HepG2 (cell line): ENCODE data around the gene NIT2. TPM values are rescaled to one million over a fixed set of nuclear protein-coding genes. Genes with fewer than 3 reads are reported as not detected.

Experiments used
- AGO2 ChIP-seq: fragments of 200-400 bp; formaldehyde crosslinking; optimal IDR thresholded peaks from 2 replicates; pipeline ENCODE3; 2017; ENCODE audit warnings: mild to moderate bottlenecking, low read depth, low read length, moderate library complexity
- CCAR2 ChIP-seq: fragments of 200-400 bp; formaldehyde crosslinking; optimal IDR thresholded peaks from 2 replicates; pipeline ENCODE3; 2018; ENCODE audit warnings: low read depth, mild to moderate bottlenecking, low read length, moderate library complexity
- CCDC6 ChIP-seq: sonication (generic); formaldehyde crosslinking; IDR thresholded peaks from 2 replicates; pipeline ENCODE4 v1.8.1; 2022; ENCODE audit warnings: mild to moderate bottlenecking, missing genetic modification reagents, moderate library complexity
- DPF2 ChIP-seq: sonication (generic); formaldehyde crosslinking; IDR thresholded peaks from 2 replicates; pipeline ENCODE4 v1.4.0; 2020; ENCODE audit warnings: mild to moderate bottlenecking, low read depth, missing genetic modification reagents, borderline replicate concordance
- FOXO1 ChIP-seq: sonication (generic); formaldehyde crosslinking; IDR thresholded peaks from 2 replicates; pipeline ENCODE4 v1.4.0; 2020; ENCODE audit warnings: missing genetic modification reagents
- KDM5B ChIP-seq: sonication (generic); formaldehyde crosslinking; IDR thresholded peaks from 2 replicates; pipeline ENCODE4 v1.4.0; 2020; ENCODE audit warnings: missing genetic modification reagents, mild to moderate bottlenecking, borderline replicate concordance
- LRRFIP1 ChIP-seq: sonication (generic); formaldehyde crosslinking; conservative IDR thresholded peaks from 2 replicates; pipeline ENCODE4 v1.4.0; 2020; ENCODE audit warnings: missing genetic modification reagents
- NR2F2 ChIP-seq: IDR thresholded peaks from 2 replicates; pipeline ENCODE4 v1.6.1; 2012; ENCODE audit warnings: low read depth, inconsistent platforms, borderline replicate concordance
- RNF2 ChIP-seq: fragments of 450-650 bp; conservative IDR thresholded peaks from 2 replicates; pipeline ENCODE4 v1.6.1; 2016; ENCODE audit warnings: low read depth
- SKI ChIP-seq: fragments of 450-650 bp; IDR thresholded peaks from one replicate; pipeline ENCODE4 v1.6.1; 2018; ENCODE audit warnings: mild to moderate bottlenecking; ENCODE audit not compliant: partially characterized antibody
- SMAD3 ChIP-seq: sonication (generic); formaldehyde crosslinking; IDR thresholded peaks from 2 replicates; pipeline ENCODE4 v1.4.0; 2020; ENCODE audit warnings: missing genetic modification reagents
- THYN1 ChIP-seq: sonication (generic); formaldehyde crosslinking; IDR thresholded peaks from 2 replicates; pipeline ENCODE4 v1.8.1; 2023; ENCODE audit warnings: low read depth, mild to moderate bottlenecking, moderate library complexity, missing genetic modification reagents, borderline replicate concordance
- ZFP41 ChIP-seq: sonication (generic); formaldehyde crosslinking; IDR thresholded peaks from 2 replicates; pipeline ENCODE4 v1.4.0; 2020; ENCODE audit warnings: mild to moderate bottlenecking, missing genetic modification reagents, borderline replicate concordance
- ZNF205 ChIP-seq: IDR thresholded peaks from 2 replicates; pipeline ENCODE4 v1.6.1; 2018; ENCODE audit warnings: missing biosample characterization, missing genetic modification reagents
- ZNF30 ChIP-seq: sonication (generic); formaldehyde crosslinking; IDR thresholded peaks from 2 replicates; pipeline ENCODE4 v1.5.0; 2020; ENCODE audit warnings: mild to moderate bottlenecking, missing genetic modification reagents
- ZNF33A ChIP-seq: sonication (generic); formaldehyde crosslinking; IDR thresholded peaks from 2 replicates; pipeline ENCODE4 v1.5.1; 2020; ENCODE audit warnings: missing genetic modification reagents, mild to moderate bottlenecking, moderate library complexity, borderline replicate concordance
- ZNF589 ChIP-seq: sonication (generic); formaldehyde crosslinking; conservative IDR thresholded peaks from 2 replicates; pipeline ENCODE4 v1.8.0; 2022; ENCODE audit warnings: mild to moderate bottlenecking, moderate library complexity, missing genetic modification reagents
- ZXDC ChIP-seq: sonication (generic); formaldehyde crosslinking; IDR thresholded peaks from 2 replicates; pipeline ENCODE4 v1.5.0; 2020; ENCODE audit warnings: mild to moderate bottlenecking, missing genetic modification reagents
- polyA plus RNA-seq, 8 experiments: library from polyadenylated mRNA; depleted of rRNA in 3 of 8; stranded (reverse) in 7 of 8; unstranded in 1 of 8; fragments of >200 nt; fragmentation: Illumina TruSeq in 4 of 8; extraction: Trizol in 4 of 8; gene quantifications; 2 replicates each; pipeline versions ENCODE4 v1.2.1 to v1.2.3, GENCODE V29; 2011 to 2016; ENCODE audit warnings: low read depth in 4 of 8, missing spikeins in 1 of 8, mixed read lengths in 1 of 8; ENCODE audit not compliant: insufficient read depth in 1 of 8
- total RNA-seq, 5 experiments: library from RNA; depleted of rRNA; stranded (reverse); fragments of >200 nt; fragmentation: Illumina TruSeq; extraction: Trizol; gene quantifications; 2 replicates each; pipeline ENCODE4 v1.2.3, GENCODE V29; 2016; ENCODE audit warnings: low read depth in 1 of 5
- TF ChIP-seq, protein P1 (sequence below): sonication (generic); formaldehyde crosslinking; IDR thresholded peaks from 2 replicates; pipeline ENCODE4 v1.4.0; 2020; ENCODE audit warnings: missing genetic modification reagents

Gene NIT2
- total and polyA plus RNA-seq, 2 of the 13 experiments (the other 11 are each of a cell fraction or from before 2014, with no cell fraction given): 43.4 to 49.1 TPM

DNA sequence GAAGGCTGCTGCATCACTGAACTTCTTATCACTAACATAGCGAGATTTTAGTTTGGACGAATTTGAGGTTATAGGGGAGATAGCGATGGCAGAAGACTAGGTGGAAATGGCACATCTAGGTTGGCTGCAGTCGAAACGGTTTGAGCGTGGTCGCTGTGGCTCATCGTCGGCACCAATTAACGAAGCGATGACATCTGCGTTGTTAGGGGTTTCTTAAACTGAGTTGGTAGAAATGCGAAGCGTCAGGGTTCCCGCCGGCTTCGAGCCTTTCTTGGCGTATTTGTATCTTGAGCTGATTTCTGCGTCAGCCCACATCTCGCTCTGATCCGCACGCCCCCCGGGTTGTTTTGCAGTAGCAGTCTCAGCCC, 67.1 kb downstream of the NIT2 start (continued):
- TF ChIP-seq, protein P1, sequence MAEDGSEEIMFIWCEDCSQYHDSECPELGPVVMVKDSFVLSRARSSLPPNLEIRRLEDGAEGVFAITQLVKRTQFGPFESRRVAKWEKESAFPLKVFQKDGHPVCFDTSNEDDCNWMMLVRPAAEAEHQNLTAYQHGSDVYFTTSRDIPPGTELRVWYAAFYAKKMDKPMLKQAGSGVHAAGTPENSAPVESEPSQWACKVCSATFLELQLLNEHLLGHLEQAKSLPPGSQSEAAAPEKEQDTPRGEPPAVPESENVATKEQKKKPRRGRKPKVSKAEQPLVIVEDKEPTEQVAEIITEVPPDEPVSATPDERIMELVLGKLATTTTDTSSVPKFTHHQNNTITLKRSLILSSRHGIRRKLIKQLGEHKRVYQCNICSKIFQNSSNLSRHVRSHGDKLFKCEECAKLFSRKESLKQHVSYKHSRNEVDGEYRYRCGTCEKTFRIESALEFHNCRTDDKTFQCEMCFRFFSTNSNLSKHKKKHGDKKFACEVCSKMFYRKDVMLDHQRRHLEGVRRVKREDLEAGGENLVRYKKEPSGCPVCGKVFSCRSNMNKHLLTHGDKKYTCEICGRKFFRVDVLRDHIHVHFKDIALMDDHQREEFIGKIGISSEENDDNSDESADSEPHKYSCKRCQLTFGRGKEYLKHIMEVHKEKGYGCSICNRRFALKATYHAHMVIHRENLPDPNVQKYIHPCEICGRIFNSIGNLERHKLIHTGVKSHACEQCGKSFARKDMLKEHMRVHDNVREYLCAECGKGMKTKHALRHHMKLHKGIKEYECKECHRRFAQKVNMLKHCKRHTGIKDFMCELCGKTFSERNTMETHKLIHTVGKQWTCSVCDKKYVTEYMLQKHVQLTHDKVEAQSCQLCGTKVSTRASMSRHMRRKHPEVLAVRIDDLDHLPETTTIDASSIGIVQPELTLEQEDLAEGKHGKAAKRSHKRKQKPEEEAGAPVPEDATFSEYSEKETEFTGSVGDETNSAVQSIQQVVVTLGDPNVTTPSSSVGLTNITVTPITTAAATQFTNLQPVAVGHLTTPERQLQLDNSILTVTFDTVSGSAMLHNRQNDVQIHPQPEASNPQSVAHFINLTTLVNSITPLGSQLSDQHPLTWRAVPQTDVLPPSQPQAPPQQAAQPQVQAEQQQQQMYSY: 0 out of 2 replicates have a peak, but pooled peaks have one; percentile 3
- TF ChIP-seq SMAD3 (CRISPR knock-in tag) (0 out of 2 replicates have a peak, but pooled peaks have one; percentile 2), LRRFIP1 (CRISPR knock-in tag) (no peak), ZFP41 (no peak), KDM5B (CRISPR knock-in tag) (no peak), CCAR2 (no peak), RNF2 (0 out of 2 replicates have a peak, but pooled peaks have one; percentile 42), ZNF205 (CRISPR knock-in tag) (peak; percentile 25; the same call in 1 of the 2 replicates), SKI (peak; percentile 7), ZXDC (CRISPR knock-in tag) (no peak), CCDC6 (CRISPR knock-in tag) (peak; percentile 2; the same call in 1 of the 2 replicates), THYN1 (no peak), ZNF589 (peak; percentile 18; the same call in 1 of the 2 replicates), DPF2 (CRISPR knock-in tag) (no peak), ZNF30 (CRISPR knock-in tag) (0 out of 2 replicates have a peak, but pooled peaks have one; percentile 23), NR2F2 (0 out of 2 replicates have a peak, but pooled peaks have one; percentile 33), FOXO1 (no peak), ZNF33A (CRISPR knock-in tag) (0 out of 2 replicates have a peak, but pooled peaks have one; percentile 18), AGO2 (peak; percentile 28)
